Activated CD4-positive, alpha-beta T cell treated with anti-CD3 and anti-CD28 coated beads for 36 hours (primary cell): Measurements from ENCODE around the gene CRIP3. TPM values are rescaled to one million over a fixed set of nuclear protein-coding genes. Genes with fewer than 3 reads are reported as not detected.

Source experiments
- ATAC-seq: fragments of 200-7000 bp; cut with Tn5 transposase; one replicate; pipeline ENCODE4 v1.10.0; 2021; ENCODE audit warnings: mild to moderate bottlenecking, moderate library complexity
- CTCF ChIA-PET: fragments of 350-600 bp; sonication (Branson Sonifier 250); formaldehyde crosslinking; loops from one replicate; lab custom pipeline; 2021; ENCODE audit warnings: antibody characterized with exemption; lab: Charles Lee
- POLR2A ChIA-PET: fragments of 350-600 bp; sonication (Branson Sonifier 250); formaldehyde crosslinking; loops from one replicate; lab custom pipeline; 2021; ENCODE audit warnings: antibody characterized with exemption, inconsistent platforms; lab: Charles Lee
- DNase-seq: peaks from one replicate; pipeline ENCODE4 v3.0.0-alpha.2; 2020
- H3K27ac Mint-ChIP-seq: one replicate; pipeline ENCODE4 v1.8.0; 2021; ENCODE audit warnings: mixed read lengths
- H3K27me3 Mint-ChIP-seq: one replicate; pipeline ENCODE4 v1.8.0; 2021; ENCODE audit warnings: mixed read lengths
- H3K36me3 Mint-ChIP-seq: one replicate; pipeline ENCODE4 v1.8.0; 2021; ENCODE audit warnings: low read depth, mixed read lengths
- H3K4me1 Mint-ChIP-seq: one replicate; pipeline ENCODE4 v1.8.0; 2021; ENCODE audit warnings: mixed read lengths
- H3K4me3 Mint-ChIP-seq: one replicate; pipeline ENCODE4 v1.8.0; 2021; ENCODE audit warnings: mild to moderate bottlenecking, moderate library complexity, mixed read lengths
- H3K9me3 Mint-ChIP-seq: one replicate; pipeline ENCODE4 v1.8.0; 2021; ENCODE audit warnings: low read depth, mixed read lengths
- intact Hi-C, 2 experiments: fragments of 100-400 bp; cut with DNase I in 1 of 2; cut with micrococcal nuclease in 1 of 2; formaldehyde crosslinking; loops; one replicate each; pipeline versions ENCODE4 v1.14.2 to v1.15.1; 2022 to 2024; cut with DNase I, micrococcal nuclease
- total RNA-seq, 2 experiments: library from RNA; stranded (reverse); gene quantifications; one replicate each; pipeline ENCODE4 v1.2.3, GENCODE V29; 2021

CRIP3 gene
- total RNA-seq, 2 experiments from 2014 or later: 1.6 to 1.8 TPM

DNA sequence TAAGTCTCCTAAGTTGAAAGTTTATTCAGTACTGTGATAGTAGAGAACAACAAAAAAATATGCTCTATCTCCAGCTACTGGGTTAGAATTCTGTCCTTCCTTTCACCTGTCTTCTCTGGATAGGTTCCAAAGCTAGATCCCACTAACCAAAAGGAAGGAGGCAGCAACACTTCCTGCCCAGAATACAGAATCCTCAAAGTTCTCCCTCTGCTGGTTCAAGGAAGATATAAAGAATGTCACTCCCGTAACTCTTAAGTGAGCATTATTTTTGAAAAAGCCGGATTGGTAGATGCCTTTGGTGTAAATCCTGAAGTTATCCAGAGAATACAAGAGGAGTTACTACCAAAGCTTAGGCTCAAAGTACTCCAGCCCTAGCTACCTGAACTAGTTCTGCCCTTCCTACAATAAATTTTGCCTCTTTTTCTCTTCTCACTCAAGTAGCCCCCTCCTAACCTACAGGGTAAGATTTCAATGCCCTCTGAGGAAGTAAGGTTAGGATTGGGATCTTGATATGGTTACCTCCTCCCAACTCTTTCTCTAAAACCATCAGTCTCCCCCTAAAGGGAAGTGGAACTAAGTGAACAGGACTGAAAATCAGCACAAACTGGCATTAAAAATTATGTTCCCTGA is 26.0 kb upstream of the CRIP3 start:
- no peaks in the 10 kb centered on the region for H3K9me3 Mint-ChIP-seq
- CTCF ChIA-PET: interaction anchor here (0.7 to 1.8 kb wide), 10 partner anchors 14 to 385 kb away, joined by 3 to 7 read pairs (median 4); partner anchors contain the start of gene CRIP3
- POLR2A ChIA-PET: no interaction called here

DNA sequence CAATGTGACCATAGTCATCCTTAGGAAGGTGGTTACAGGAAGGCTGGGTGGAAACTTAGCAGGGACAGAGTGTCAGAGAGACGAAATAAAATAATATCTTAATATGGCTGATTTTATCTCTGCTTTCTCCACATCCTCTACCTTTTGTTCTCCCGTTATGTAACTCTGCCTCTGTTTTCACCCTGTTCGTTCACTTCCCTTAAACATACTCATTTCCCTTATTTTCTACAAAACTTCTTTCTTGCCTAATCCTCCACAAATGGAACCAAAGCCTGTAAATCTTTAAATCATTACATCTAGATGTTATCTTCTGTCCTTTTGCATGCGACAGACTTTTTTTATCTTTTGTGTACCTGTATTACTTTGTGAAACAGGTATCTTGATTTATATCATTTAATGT is 23.3 kb upstream of the CRIP3 start:
- Mint-ChIP-seq H3K27me3 (no peaks in the 10 kb centered on the region), H3K4me3 (no peak overlapping the region), H3K36me3 (no peaks in the 10 kb centered on the region), H3K9me3 (no peaks in the 10 kb centered on the region), H3K4me1 (peaks cover 18% of the 10 kb centered on the region), H3K27ac (no peak overlapping the region)
- intact Hi-C loops: no loop called here
- ChIA-PET POLR2A (no interaction called here), CTCF (interaction anchor here (0.5 kb wide), 1 partner anchor 757 kb away, joined by 3 read pairs; no protein-coding TSS in a partner anchor)
- no peak for DNase-seq
- ATAC-seq: no peak

More for the DNA sequence above, 26.0 kb upstream of the CRIP3 start:
- no peak for DNase-seq
- no peak for ATAC-seq
- peaks cover 25% of the 10 kb centered on the region for H3K4me1 Mint-ChIP-seq
- no peak overlapping the region for H3K27ac Mint-ChIP-seq
- peaks cover 15% of the 10 kb centered on the region for H3K36me3 Mint-ChIP-seq
- H3K4me3 Mint-ChIP-seq: no peak overlapping the region
- intact Hi-C loops: loop anchor here in 1 of 2 experiments (1.0 kb wide), 1 partner anchor 71 kb away; no protein-coding TSS in a partner anchor
- H3K27me3 Mint-ChIP-seq: no peaks in the 10 kb centered on the region

DNA sequence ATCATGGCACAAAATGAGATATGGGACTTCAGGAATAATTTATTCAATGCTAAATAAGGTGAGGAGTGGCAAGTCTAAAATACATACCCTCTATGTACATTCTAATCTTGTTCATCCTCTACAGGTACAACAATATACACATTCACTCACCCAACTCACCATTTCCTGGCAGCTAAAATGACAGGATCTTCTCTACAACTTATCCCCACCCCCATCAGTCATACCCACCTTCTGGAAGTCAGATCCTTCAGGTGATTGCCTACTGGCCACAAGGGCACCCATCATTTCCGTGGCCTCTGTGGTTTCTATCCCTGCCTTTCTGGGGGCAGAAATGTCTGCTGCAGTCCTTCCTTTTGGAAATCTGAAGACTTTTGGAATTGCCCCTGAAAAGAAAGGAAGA is 22.8 kb upstream of the CRIP3 start:
- no peaks in the 10 kb centered on the region for H3K36me3 Mint-ChIP-seq
- intact Hi-C loops: no loop called here
- ChIA-PET POLR2A (no interaction called here), CTCF (interaction anchor here (0.5 kb wide), 1 partner anchor 756 kb away, joined by 3 read pairs; no protein-coding TSS in a partner anchor)
- peaks cover 18% of the 10 kb centered on the region for H3K4me1 Mint-ChIP-seq
- H3K4me3 Mint-ChIP-seq: no peak overlapping the region
- no peaks in the 10 kb centered on the region for H3K27me3 Mint-ChIP-seq
- peak; percentile 57 for ATAC-seq
- no peaks in the 10 kb centered on the region for H3K9me3 Mint-ChIP-seq
- DNase-seq: no peak
- H3K27ac Mint-ChIP-seq: no peak overlapping the region

DNA sequence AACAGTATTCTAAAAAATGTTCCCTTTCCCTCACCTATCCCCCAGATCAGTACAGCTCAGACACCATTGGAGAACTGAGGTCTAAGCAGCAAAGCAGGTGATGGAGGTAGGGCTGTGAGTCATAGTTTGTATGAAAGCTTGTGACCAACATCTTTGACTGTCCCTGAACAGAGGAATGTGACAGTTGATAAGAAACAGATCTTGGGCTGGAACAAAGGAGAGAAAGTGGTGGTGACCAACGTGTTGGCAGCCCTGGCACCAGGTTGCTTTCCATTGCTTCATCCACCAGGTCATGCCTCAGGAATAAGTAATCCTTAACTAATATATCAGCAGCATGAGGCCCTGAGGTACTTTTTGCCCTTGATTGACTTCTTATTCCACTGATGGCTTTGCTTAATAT is 19.9 kb upstream of the CRIP3 start:
- no peaks in the 10 kb centered on the region for H3K27me3 Mint-ChIP-seq
- ChIA-PET CTCF (interaction anchor here (0.9 kb wide), 2 partner anchors 31 to 55 kb away, joined by 3 read pairs; no protein-coding TSS in a partner anchor), POLR2A (no interaction called here)
- no peaks in the 10 kb centered on the region for H3K36me3 Mint-ChIP-seq
- no peak overlapping the region for H3K4me3 Mint-ChIP-seq
- intact Hi-C loops: no loop called here
- ATAC-seq (peak; percentile 42), DNase-seq (no peak)
- no peak overlapping the region for H3K27ac Mint-ChIP-seq
- H3K9me3 Mint-ChIP-seq: no peaks in the 10 kb centered on the region
- peaks cover 14% of the 10 kb centered on the region for H3K4me1 Mint-ChIP-seq

DNA sequence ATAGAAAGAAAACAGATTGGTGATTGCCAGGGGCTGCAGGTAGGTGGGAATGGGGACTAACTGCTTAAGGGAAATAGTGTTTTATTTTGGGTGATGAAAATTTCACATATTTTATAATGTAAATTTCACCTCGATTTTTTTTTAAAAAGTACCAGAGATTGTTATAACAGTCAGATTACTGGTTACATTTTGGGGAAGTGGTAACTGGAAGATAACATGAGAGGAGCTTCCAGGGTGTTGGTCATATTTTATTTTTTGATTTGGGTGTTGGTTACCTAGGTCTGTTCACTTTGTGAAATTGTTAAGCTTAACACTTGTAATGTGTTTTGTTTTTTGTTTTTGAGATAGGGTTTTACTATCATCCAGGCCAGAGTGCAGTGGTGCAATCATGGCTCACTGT is 17.2 kb upstream of the CRIP3 start:
- no peaks in the 10 kb centered on the region for H3K9me3 Mint-ChIP-seq

DNA sequence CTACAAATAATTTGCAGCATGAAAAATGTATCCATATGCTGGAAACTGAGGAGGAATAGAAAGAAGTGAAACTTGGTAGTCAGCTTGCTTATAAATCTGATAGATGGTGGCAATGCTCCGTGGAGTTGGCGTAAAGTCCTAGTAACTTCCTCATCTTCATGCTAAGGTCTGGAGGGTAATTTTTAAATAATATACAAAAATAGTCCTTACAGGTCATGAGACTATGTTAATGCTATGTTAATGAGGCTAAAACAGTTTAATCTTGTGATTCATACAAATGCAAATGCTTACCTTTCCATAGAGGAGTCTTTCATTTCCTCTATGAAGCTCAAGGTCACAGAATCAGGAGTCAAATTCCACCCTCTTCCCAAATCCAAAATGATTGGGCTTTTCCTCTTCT is 9.4 kb upstream of the CRIP3 start:
- CTCF ChIA-PET: interaction anchor here (0.5 to 1.4 kb wide), 4 partner anchors 52 to 625 kb away, joined by 3 to 4 read pairs (median 4); partner anchors contain the start of gene DNPH1
- no peaks in the 10 kb centered on the region for H3K9me3 Mint-ChIP-seq
- ATAC-seq: no peak
- H3K27me3 Mint-ChIP-seq: no peaks in the 10 kb centered on the region
- H3K27ac Mint-ChIP-seq: no peak overlapping the region
- DNase-seq: no peak
- POLR2A ChIA-PET: no interaction called here
- intact Hi-C loops: no loop called here
- H3K4me3 Mint-ChIP-seq: no peak overlapping the region
- H3K4me1 Mint-ChIP-seq: no peaks in the 10 kb centered on the region
- no peaks in the 10 kb centered on the region for H3K36me3 Mint-ChIP-seq

More for the DNA sequence above, 17.2 kb upstream of the CRIP3 start:
- Mint-ChIP-seq H3K27ac (no peak overlapping the region), H3K4me3 (no peak overlapping the region), H3K4me1 (no peaks in the 10 kb centered on the region), H3K27me3 (no peaks in the 10 kb centered on the region), H3K36me3 (no peaks in the 10 kb centered on the region)
- POLR2A ChIA-PET: no interaction called here
- intact Hi-C loops: no loop called here
- CTCF ChIA-PET: no interaction called here
- no peak for ATAC-seq
- DNase-seq: no peak

DNA sequence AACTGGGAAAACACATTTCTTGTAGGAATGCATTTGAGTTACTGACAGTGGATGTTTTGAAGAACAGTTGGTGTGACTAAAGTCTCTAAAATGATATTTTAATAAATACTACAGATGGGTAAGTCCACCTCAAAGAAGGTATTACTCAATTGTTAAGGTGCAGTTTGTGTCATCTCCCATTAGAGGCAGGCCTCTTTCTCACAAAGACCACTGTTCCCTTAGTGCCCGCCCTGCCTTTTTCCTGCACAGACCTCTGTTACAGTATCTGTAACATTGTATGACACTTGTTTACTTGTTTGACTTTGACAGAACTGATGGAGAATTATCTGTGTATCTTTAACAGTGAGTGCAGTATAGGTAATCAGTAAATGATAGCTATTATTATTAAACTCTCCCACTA is 5.2 kb upstream of the CRIP3 start:
- intact Hi-C loops: no loop called here
- H3K4me3 Mint-ChIP-seq: no peak overlapping the region
- no peaks in the 10 kb centered on the region for H3K9me3 Mint-ChIP-seq
- no peak overlapping the region for H3K27ac Mint-ChIP-seq
- no peak for DNase-seq
- no peak for ATAC-seq
- ChIA-PET CTCF (interaction anchor here (0.6 kb wide), 1 partner anchor 109 kb away, joined by 3 read pairs; no protein-coding TSS in a partner anchor), POLR2A (no interaction called here)
- H3K4me1 Mint-ChIP-seq: peaks cover 3% of the 10 kb centered on the region
- H3K27me3 Mint-ChIP-seq: no peaks in the 10 kb centered on the region
- H3K36me3 Mint-ChIP-seq: no peaks in the 10 kb centered on the region

DNA sequence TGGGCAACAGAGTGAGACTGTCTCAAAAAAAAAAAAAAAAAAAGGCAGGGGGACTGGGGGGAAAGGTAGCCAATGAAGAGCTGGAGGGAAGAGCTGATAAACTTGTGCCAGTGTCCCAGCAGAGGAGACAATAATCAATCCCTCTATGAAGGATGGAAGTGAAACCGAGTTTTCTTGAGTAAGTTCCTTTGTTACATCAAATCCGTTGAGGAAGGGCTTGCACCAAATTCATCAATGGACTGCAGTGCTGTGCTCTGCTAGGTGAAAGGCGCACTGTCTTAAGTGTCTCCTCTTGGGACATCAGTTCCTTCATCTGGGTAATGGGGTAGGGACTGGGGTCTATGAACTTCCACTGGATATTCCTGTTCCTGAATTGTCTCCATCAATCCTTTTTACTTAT is 3.0 kb upstream of the CRIP3 start:
- H3K36me3 Mint-ChIP-seq: no peaks in the 10 kb centered on the region
- no peaks in the 10 kb centered on the region for H3K27me3 Mint-ChIP-seq
- no peak overlapping the region for H3K4me3 Mint-ChIP-seq
- intact Hi-C loops: no loop called here
- DNase-seq: no peak
- H3K4me1 Mint-ChIP-seq: peaks cover 3% of the 10 kb centered on the region
- ATAC-seq: no peak
- H3K27ac Mint-ChIP-seq: no peak overlapping the region
- POLR2A ChIA-PET: no interaction called here
- CTCF ChIA-PET: no interaction called here
- no peaks in the 10 kb centered on the region for H3K9me3 Mint-ChIP-seq

DNA sequence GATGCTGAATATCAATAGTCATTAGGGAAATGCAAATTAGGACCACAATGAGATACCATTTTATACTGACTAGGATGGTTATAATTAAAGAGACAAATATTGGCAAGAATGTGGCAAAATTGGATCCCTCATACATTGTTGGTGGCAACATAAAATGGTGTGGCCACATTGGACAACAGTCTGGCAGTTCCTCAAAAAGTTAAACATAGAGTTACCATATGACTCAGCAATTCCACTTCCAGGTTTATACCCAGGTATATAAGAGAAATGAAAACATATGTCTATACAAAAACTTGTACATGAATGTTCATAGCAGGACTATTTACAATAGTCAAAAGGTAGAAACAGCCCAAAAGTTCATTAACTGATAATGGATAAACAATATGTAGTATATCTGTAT is 2.0 kb upstream of the CRIP3 start:
- ChIA-PET CTCF (no interaction called here), POLR2A (no interaction called here)

DNA sequence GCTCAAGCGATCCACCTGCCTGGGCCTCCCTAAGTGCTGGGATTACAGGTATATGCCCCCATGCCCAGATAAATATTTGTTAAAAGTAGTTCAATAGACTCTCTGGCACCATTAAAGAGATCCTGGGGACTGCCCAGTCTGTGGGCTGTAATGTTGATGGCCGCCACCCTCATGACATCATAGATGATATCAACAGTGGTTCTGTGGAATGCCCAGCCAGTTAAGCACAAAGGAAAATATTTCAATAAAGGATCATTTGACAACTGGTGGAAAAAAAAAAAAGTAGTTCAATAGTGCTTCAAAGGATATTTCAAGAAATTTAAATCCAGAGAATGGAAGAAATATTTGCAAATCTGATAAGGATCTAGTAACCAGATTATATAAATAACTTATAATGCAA is 1.5 kb upstream of the CRIP3 start:
- no peak for ATAC-seq
- ChIA-PET POLR2A (no interaction called here), CTCF (no interaction called here)
- H3K27me3 Mint-ChIP-seq: no peaks in the 10 kb centered on the region
- H3K4me1 Mint-ChIP-seq: peaks cover 3% of the 10 kb centered on the region
- H3K36me3 Mint-ChIP-seq: no peaks in the 10 kb centered on the region
- no peak overlapping the region for H3K27ac Mint-ChIP-seq
- intact Hi-C loops: no loop called here
- no peak overlapping the region for H3K4me3 Mint-ChIP-seq
- no peak for DNase-seq
- H3K9me3 Mint-ChIP-seq: no peaks in the 10 kb centered on the region

More for the DNA sequence above, 2.0 kb upstream of the CRIP3 start:
- no peaks in the 10 kb centered on the region for H3K9me3 Mint-ChIP-seq
- no peak overlapping the region for H3K27ac Mint-ChIP-seq
- DNase-seq: no peak
- intact Hi-C loops: no loop called here
- H3K27me3 Mint-ChIP-seq: no peaks in the 10 kb centered on the region
- no peak overlapping the region for H3K4me3 Mint-ChIP-seq
- no peaks in the 10 kb centered on the region for H3K36me3 Mint-ChIP-seq
- no peak for ATAC-seq
- peaks cover 3% of the 10 kb centered on the region for H3K4me1 Mint-ChIP-seq

DNA sequence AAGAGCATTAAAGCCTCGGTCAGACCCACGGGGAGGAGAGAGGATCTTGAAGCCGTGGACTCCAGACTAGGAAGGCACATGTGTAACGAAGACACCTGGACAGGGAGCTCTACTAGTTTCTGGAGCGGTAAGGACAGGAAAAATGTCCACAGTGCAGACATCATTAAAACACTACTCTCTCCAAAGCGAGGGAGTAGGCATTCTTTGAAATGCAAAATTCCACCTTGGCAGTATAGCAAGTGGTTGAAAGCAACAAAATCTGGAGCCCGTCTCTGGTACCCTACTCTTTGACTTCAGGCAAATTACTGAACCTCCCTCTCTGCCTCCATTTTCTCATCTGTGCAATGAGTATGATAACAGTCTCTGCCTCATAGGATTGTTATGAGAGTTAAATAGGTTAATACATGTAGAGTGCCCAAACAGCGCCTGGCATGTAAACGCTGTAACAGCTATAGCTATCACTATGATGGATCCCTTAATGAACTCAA is 408 bp upstream of the CRIP3 start:
- DNase-seq (no peak), ATAC-seq (peak; percentile 16)
- ChIA-PET CTCF (interaction anchor here (0.6 to 2.4 kb wide), 16 partner anchors 9 to 197 kb away, joined by 3 to 9 read pairs (median 4); partner anchors contain the start of genes DLK2, DNPH1 and TJAP1), POLR2A (no interaction called here)
- H3K27ac Mint-ChIP-seq: peak overlapping the region; percentile 59
- peaks cover 3% of the 10 kb centered on the region for H3K4me1 Mint-ChIP-seq
- no peaks in the 10 kb centered on the region for H3K27me3 Mint-ChIP-seq
- H3K4me3 Mint-ChIP-seq: peak overlapping the region; percentile 73
- no peaks in the 10 kb centered on the region for H3K9me3 Mint-ChIP-seq
- no peaks in the 10 kb centered on the region for H3K36me3 Mint-ChIP-seq
- intact Hi-C loops: loop anchor here in 1 of 2 experiments (1.0 to 2.0 kb wide), 2 partner anchors 60 to 89 kb away; partner anchors contain the start of gene ZNF318
